Osteoblast (primary cell): ENCODE results near the gene RCOR1. TPM values are rescaled to one million over a fixed set of nuclear protein-coding genes. Genes with fewer than 3 reads are reported as not detected.

Source experiments
- DNase-seq: peaks from one replicate; pipeline ENCODE4 v3.0.0; 2011; ENCODE audit warnings: low spot score, mixed read lengths; ENCODE audit not compliant: insufficient read length; ENCODE audit errors: missing footprints
- H2AFZ ChIP-seq: 2 replicates; pipeline ENCODE4 v1.6.0; 2011; ENCODE audit warnings: mild to moderate bottlenecking, low read length
- H3K27ac ChIP-seq: 2 replicates; pipeline ENCODE4 v1.5.1; 2011; ENCODE audit warnings: mild to moderate bottlenecking, low read depth, low read length, moderate library complexity
- H3K27me3 ChIP-seq: 2 replicates; pipeline ENCODE4 v1.6.0; 2012; ENCODE audit warnings: mild to moderate bottlenecking, control low read depth, inconsistent platforms, low read length, moderate library complexity; ENCODE audit not compliant: insufficient read depth
- H3K36me3 ChIP-seq: 2 replicates; pipeline ENCODE4 v1.5.1; 2011; ENCODE audit warnings: mild to moderate bottlenecking, low read length, control low read depth, moderate library complexity; ENCODE audit not compliant: insufficient read depth
- H3K4me1 ChIP-seq: 2 replicates; pipeline ENCODE4 v1.5.1; 2011; ENCODE audit warnings: mild to moderate bottlenecking, low read length, control low read depth, moderate library complexity; ENCODE audit not compliant: insufficient read depth
- H3K4me2 ChIP-seq: 2 replicates; pipeline ENCODE4 v1.6.0; 2011; ENCODE audit warnings: mild to moderate bottlenecking, low read length; ENCODE audit not compliant: insufficient read depth
- H3K4me3 ChIP-seq: fragments of 200-600 bp; sonication (generic); 3 replicates; pipeline ENCODE4 v1.5.1; 2012; ENCODE audit warnings: mild to moderate bottlenecking, low read length, inconsistent platforms; ENCODE audit not compliant: insufficient read depth
- H3K79me2 ChIP-seq: 2 replicates; pipeline ENCODE4 v1.6.0; 2012; ENCODE audit warnings: mild to moderate bottlenecking, low read length, control low read depth, inconsistent platforms; ENCODE audit not compliant: insufficient read depth
- H3K9me3 ChIP-seq: 2 replicates; pipeline ENCODE4 v1.5.1; 2011; ENCODE audit warnings: low read depth, low read length, control low read depth
- H4K20me1 ChIP-seq: 2 replicates; pipeline ENCODE4 v1.6.0; 2012; ENCODE audit warnings: mild to moderate bottlenecking, low read length, control low read depth; ENCODE audit not compliant: insufficient read depth
- CTCF ChIP-seq: IDR thresholded peaks from 2 replicates; pipeline ENCODE4 v1.5.1; 2011; ENCODE audit warnings: mild to moderate bottlenecking, low read depth, low read length, moderate library complexity; ENCODE audit errors: extremely low read depth
- total RNA-seq: library from RNA; depleted of rRNA; stranded (reverse); fragments of >200 nt; gene quantifications from 2 replicates; pipeline ENCODE4 v1.2.3, GENCODE V29; 2012

The RCOR1 gene
- total RNA-seq, 1 donor = 11.6 TPM

GRCh38 chr14:102711207-102711606 lies 118.8 kb downstream of the RCOR1 start:
- no peak for TF ChIP-seq CTCF
- Histone ChIP-seq H3K4me1 (no peaks in the 10 kb centered on the region), H4K20me1 (peaks cover 4% of the 10 kb centered on the region), H3K27me3 (no peaks in the 10 kb centered on the region), H3K4me3 (no peak overlapping the region), H2AFZ (no peak overlapping the region), H3K36me3 (peaks cover 8% of the 10 kb centered on the region), H3K27ac (no peak overlapping the region), H3K9me3 (no peaks in the 10 kb centered on the region), H3K79me2 (peaks cover 2% of the 10 kb centered on the region), H3K4me2 (no peak overlapping the region)
- no peak for DNase-seq

- TF ChIP-seq CTCF = no peak
- Histone ChIP-seq H3K9me3 (no peaks in the 10 kb centered on the region), H3K4me2 (no peak overlapping the region), H3K36me3 (peaks cover 8% of the 10 kb centered on the region), H3K27me3 (no peaks in the 10 kb centered on the region), H4K20me1 (peaks cover 4% of the 10 kb centered on the region), H2AFZ (no peak overlapping the region), H3K27ac (no peak overlapping the region), H3K4me3 (no peak overlapping the region), H3K79me2 (peaks cover 2% of the 10 kb centered on the region), H3K4me1 (no peaks in the 10 kb centered on the region)
- no peak for DNase-seq
Measured at GRCh38 chr14:102711946-102712345, 119.5 kb downstream of the RCOR1 start.

- peaks cover 21% of the 10 kb centered on the region for H3K36me3 ChIP-seq
- no peak overlapping the region for H3K4me2 ChIP-seq
- H4K20me1 ChIP-seq = peaks cover 7% of the 10 kb centered on the region
- DNase-seq = no peak
- H3K9me3 ChIP-seq = no peaks in the 10 kb centered on the region
- no peak overlapping the region for H2AFZ ChIP-seq
- H3K27ac ChIP-seq = no peak overlapping the region
- H3K79me2 ChIP-seq = peaks cover 6% of the 10 kb centered on the region
- no peak for TF ChIP-seq CTCF
- no peaks in the 10 kb centered on the region for H3K4me1 ChIP-seq
- no peaks in the 10 kb centered on the region for H3K27me3 ChIP-seq
- H3K4me3 ChIP-seq = no peak overlapping the region
Measured at GRCh38 chr14:102717276-102717675, 124.8 kb downstream of the RCOR1 start.

GRCh38 chr14:102722646-102723045 lies 130.2 kb downstream of the RCOR1 start:
- Histone ChIP-seq H4K20me1 (no peaks in the 10 kb centered on the region), H3K79me2 (peaks cover 4% of the 10 kb centered on the region), H3K9me3 (no peaks in the 10 kb centered on the region), H3K36me3 (peaks cover 52% of the 10 kb centered on the region), H2AFZ (no peak overlapping the region), H3K4me3 (no peak overlapping the region), H3K4me1 (no peaks in the 10 kb centered on the region), H3K4me2 (no peak overlapping the region), H3K27me3 (no peaks in the 10 kb centered on the region), H3K27ac (no peak overlapping the region)
- no peak for DNase-seq
- no peak for TF ChIP-seq CTCF
